NCI-H774 (cell line): ENCODE data around the gene EXD3.

Source experiments
- DNase-seq: peaks from one replicate; lab custom pipeline; 2025; lab: John Stamatoyannopoulos, UW

EXD3 gene

DNA sequence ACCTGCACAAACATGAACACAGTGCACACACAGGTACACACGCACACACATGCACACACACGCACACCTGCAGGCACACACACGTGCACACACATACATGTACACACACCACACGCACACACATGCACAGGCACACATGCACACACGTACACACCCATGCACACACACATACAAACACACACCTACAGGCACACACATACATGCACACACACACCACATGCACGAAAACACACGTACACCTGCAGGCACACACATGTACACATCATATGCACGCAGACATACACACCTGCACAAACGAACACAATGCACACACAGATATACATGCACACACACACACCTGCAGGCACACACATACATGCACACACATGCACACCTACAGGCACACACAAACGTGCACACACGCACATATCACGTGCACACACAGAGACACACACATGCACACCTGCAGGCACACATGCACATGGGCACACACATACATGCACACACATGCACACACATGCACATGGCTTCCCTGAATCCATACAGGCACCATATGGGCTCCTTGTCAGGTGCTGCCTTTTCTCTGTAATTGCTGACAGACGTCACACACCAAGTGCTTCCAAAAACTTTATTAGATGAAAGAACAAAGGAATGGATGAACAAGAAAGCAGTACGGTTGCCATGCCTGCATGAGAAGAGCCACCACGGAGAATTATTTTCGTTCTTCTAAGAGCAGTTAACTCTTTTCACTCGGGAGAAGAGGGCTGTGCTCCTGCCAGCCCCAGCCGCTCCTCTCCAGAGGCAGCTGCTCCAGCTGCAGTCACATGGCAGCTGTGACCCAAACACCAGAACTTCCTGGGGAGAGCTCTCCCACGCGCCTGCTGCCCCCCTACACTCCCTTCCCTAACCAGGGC is 57.2 kb downstream of the EXD3 start:
- DNase-seq, result no peak

DNA sequence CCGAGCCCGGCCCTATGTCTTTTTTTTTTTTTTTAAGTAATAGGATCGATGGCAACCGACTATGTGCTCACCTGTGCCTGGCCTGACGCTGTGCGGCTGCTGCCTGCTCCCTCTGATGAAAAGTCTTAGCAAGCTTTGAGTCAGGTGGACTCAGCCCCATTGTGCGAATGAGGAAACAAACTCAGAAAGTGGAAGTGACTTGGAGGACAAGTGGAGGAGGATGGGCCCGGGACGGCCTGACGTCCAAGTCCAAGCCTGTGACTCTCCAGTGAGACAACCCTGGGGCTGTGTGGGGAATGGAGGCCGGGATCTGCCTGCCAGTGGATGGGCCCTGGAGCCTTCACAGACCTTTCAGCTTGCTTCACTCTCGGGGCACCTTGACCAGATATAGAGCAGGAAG is 57.9 kb downstream of the EXD3 start:
- no peak for DNase-seq

DNA sequence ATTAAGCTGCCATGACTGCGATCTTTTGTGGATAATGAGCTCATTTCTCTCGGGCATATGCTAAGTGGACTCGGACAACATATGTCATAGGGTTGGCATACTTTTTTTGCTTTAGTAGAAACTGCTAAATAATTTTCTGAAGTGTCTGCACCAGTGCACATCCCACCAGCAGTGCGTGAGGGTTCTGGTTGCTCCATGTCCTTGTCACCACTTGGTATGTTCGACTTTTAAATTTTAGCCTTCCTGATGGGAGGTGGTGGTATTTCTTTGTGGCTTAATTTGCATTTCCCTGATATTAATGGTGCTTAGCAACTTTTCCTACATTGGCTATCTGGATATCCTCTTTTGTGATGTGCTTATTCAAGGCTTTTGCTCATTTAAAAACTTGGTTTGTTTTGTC is 63.1 kb downstream of the EXD3 start:
- DNase-seq, result no peak

- no peak for DNase-seq
Measured at GRCh38 chr9:137358126-137358525, 64.8 kb downstream of the EXD3 start.

DNA sequence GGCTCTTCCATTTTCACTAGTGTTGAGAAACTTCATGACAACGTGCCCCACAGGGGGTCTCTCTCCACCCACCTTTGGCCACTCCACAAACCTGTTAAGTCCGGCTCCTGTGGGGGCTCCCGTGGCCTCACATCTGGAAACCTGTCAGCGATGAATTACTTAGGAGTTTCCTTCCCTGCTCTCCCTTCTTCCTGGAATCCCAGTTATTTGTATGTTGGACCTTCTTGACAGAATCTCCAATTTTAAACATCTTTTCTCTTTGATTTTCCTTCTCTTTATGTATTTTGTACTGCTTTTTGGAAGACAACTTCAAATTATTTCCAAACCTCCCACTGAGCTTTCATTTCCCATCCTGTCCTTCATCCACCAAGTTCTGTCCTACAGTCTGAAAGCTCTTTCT is 65.8 kb downstream of the EXD3 start:
- no peak for DNase-seq

DNA sequence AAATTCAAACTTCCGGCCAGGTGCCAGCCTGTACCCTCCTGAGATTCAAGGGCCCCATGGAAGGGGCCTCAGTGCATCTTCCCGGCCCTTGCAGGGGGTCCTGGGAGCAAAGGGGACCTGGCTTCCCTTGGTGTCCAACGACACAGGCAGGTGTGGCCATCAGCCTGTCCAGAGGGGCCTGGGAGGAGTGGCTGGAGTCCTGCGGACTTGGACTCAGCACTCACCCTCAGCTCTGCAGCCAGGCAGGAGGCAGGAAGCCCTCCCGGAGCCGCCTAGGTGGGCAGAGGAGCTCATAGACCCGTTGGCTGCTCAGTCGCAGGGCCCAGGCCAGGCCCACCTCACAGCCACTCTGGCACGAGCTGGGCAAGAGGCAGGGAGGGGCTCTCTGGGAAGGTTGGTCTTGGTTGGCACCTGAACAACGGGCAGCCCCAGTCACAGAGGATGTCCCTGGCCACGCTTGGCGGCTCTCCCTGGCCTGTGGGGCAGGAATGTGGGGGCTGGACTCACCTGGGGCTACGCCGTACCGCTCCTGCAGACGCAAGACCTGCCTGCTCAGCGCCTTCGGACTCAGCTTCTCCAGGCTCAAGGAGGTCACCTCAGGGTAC is 67.1 kb downstream of the EXD3 start:
- no peak for DNase-seq

GRCh38 chr9:137354845-137355760 is 67.9 kb downstream of the EXD3 start:
- DNase-seq, result no peak

DNA sequence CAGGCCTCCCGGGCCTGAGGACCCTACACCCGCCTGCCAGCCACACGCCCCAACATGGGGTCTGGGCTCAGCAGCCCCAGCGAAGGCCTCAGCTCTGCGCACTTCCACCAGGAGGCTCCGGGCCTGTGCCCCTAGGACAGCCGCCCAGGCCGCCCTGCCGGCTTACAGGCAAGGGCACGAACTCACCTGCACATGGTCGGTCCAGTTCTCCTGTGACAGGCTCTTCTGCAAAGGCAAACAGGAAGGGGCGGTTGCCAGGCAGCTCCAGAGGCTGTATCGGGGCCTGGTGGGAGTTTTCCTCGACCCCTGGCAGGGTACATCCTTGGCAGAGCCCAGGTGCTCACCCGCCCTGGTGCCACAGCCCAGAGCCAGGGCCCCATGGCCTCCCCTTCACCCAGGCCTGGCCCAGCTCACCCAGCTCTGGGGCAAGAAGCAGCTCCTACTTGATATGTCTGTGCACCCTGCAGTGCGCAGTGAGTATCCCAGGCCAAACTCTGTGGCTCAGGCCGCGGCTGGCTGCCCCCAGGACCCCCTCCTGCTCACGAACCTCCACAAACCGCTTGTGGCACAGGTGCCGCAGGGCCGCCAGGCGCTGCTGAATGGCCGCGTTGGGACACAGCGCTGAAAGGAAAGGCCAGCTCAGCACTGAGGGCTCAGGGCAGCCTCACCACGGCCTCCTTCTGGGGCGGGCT is 68.7 kb downstream of the EXD3 start:
- no peak for DNase-seq

DNA sequence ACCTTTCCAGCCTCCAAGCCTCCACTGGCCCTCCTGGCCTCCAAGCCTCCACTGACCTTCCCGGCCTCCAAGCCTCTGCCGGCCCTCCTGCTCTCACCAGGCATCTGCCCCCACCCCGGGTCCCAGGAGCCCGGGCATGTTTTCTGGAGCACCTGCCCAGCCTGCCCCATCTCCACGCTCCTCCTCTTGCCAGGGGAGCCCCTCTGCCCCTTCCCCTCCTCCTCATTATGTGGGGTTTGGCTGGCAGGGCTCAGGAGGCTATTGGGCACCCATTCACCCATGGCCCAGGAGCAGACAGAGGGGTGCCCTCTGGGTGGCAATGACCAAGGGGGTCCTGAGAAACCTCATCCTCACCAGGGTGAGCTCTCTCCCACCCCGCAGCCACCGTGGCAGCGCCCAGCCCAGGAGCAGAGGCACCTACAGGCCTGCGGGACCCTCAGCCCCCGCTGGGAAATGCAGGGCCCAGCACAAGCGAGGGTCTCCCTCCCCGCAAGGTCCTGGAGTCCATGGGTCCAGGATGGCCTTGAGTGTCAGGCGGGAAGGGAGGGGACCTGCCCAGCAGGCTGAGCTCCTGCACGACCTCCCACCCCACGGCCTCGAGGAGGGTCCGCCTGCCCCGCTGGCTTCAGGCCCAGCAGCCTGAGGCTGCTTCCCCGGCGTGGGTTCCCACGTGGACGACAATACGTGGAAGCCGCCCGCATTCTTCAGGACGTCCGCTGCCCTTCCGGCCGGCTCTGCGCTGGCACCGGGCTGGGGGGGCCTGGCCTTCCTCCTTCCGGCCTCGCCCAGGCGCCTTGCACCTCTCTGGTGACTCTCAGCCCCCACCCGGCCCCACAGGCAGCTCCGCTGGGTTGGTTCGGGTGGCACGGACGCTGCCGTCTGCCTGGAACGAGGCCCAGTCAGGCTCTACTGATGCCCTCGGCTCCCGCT is 69.5 kb downstream of the EXD3 start:
- no peak for DNase-seq

DNA sequence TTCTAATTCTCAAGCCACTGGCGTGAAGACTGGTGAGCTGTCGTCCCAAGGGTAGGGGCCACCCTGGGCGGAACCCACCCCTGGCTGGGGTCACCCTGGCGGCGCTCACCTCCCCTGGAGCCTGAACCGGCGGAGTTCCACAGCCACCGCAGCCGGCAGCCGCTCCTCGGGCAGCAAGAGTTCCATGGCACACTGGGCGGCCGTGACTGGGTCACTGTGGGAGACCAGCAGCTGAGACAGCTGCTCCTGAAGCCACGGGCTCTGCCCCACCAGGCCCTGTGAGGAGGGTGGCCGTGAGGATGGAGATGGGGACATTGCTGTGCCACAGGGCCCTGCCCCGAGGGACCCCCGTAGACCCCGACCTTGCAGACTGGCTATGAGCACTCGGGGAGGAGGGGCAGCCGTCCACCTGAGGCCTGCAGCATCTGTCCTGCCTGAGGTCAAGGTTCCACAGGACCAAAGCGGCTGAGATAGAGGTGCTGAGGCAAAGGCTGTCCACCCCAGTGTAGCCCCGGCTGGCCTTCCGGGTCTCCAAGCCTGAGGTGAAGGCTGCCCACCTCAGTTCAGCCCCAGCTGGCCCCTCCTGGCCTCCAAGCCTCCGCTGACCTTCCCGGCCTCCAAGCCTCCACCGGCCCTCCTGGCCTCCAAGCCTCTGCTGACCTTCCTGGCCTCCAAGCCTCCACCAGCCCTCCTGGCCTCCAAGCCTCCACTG is 70.3 kb downstream of the EXD3 start:
- DNase-seq, result no peak

GRCh38 chr9:137351781-137352501 is 71.0 kb downstream of the EXD3 start:
- DNase-seq, result no peak

GRCh38 chr9:137350696-137351584 is 72.0 kb downstream of the EXD3 start:
- DNase-seq, result no peak

GRCh38 chr9:137349471-137350033 is 73.4 kb downstream of the EXD3 start:
- no peak for DNase-seq

DNA sequence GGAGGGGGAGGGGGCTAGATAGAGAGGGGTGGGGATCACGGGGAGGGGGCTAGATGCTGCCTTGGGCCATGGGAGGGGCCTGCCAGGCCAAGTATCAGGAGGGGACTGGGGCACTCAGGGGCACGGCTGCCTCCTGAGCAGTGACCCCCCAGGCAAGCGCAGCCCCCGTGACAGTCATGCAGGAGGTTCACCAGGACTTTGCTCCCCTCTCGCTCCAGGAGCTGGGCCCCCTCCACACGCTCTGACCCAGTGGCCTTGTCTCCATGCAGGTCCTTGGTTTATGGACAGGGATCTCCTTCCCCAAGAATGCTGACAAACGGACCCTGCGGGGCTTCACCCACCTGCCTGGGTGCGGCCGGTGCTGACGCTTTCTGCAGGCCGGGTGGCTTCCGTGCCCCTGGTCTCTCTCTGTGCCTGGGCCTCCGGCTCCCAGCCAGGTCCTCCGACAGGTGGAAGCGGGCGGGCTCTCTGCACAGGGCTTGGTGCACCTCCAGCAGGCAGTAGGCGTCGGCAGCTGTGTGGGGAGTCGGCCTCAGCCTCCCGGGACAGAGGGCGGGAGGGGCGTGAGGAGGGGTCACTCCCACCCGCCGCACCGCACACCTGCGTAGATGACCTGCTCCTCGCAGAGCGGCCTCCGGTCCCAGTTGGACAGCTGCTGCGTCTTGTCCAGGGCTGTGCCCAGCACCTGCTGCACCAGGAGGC is 74.0 kb downstream of the EXD3 start:
- no peak for DNase-seq

DNA sequence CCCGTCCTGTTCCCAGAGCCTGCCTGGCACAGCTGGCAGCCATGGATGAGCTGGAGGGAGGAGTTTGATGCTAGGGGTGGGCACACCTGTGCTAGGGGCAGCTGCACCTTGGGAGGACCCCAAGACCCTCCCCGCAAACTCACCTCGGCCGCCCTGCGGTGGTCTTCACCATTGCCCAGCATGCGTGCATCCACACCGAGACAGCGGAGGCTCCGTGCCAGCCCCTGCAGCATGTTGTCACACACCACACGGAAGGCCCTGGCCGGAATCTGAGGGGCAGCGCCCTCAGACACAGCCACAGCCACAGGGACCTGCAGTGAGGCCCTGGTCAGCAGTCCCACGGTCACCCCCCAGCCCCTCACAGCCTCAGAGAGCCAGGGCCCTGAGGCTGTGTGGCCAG is 75.0 kb downstream of the EXD3 start:
- no peak for DNase-seq

- no peak for DNase-seq
Measured at GRCh38 chr9:137342482-137342881, 80.5 kb downstream of the EXD3 start.

GRCh38 chr9:137341227-137341626 is 81.7 kb downstream of the EXD3 start:
- DNase-seq, result no peak
